OCI-LY7 (cell line): ENCODE data around the gene TMEM140.

ENCODE experiments used
- EZH2phosphoT487 ChIP-seq: fragments of 200-600 bp; sonication (generic); IDR thresholded peaks from 2 replicates; pipeline ENCODE4 v1.6.1; 2018; ENCODE audit warnings: low read depth, borderline replicate concordance, mild to moderate bottlenecking, mixed run types, antibody characterized with exemption, low read length, moderate library complexity, mixed read lengths
- TF ChIP-seq, protein P1 (sequence below): fragments of 200-600 bp; sonication (generic); conservative IDR thresholded peaks from 2 replicates; pipeline ENCODE4 v1.5.1; 2014; ENCODE audit warnings: mild to moderate bottlenecking, antibody characterized with exemption, low read length, moderate library complexity, mixed read lengths

DNA sequence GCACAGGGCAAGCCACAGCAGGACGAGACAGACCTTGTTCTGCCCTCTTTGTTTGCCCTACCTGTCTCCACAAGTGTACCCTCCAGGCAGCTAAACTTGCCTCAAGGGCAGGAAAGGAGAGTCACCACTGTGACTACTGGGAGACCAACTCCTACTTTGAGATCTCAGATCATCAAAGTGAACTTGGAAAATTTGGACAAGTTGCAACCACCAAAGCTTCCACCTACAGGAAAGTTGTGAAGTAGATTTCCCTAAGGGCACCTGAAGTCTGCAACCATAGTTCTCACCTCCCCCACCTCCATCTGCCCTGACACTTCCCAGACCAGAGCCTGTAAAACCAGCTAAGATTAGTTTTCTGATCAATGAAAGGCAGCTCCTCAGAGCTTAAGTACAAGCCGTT, 66.0 kb downstream of the TMEM140 start:
- TF ChIP-seq, protein P1, sequence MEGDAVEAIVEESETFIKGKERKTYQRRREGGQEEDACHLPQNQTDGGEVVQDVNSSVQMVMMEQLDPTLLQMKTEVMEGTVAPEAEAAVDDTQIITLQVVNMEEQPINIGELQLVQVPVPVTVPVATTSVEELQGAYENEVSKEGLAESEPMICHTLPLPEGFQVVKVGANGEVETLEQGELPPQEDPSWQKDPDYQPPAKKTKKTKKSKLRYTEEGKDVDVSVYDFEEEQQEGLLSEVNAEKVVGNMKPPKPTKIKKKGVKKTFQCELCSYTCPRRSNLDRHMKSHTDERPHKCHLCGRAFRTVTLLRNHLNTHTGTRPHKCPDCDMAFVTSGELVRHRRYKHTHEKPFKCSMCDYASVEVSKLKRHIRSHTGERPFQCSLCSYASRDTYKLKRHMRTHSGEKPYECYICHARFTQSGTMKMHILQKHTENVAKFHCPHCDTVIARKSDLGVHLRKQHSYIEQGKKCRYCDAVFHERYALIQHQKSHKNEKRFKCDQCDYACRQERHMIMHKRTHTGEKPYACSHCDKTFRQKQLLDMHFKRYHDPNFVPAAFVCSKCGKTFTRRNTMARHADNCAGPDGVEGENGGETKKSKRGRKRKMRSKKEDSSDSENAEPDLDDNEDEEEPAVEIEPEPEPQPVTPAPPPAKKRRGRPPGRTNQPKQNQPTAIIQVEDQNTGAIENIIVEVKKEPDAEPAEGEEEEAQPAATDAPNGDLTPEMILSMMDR: no peak
- TF ChIP-seq EZH2phosphoT487: no peak
